Forelimb muscle (tissue), 1 donor: ENCODE measurements around the gene CITED1. TPM values are rescaled to one million over a fixed set of nuclear protein-coding genes. Genes with fewer than 3 reads are reported as not detected.
A peak's percentile ranks its signal among the peaks of the same experiment; 100 is the strongest.

Experiments
- DNase-seq: peaks from one replicate; pipeline ENCODE4 v3.0.0-alpha.2; 2013; ENCODE audit warnings: low read depth
- polyA plus RNA-seq: library from polyadenylated mRNA; unstranded; fragments of 120-200 nt; gene quantifications from one replicate; pipeline ENCODE4 v1.2.1, GENCODE V29; 2013; ENCODE audit not compliant: insufficient read length

Gene CITED1
- polyA plus RNA-seq, 1 donor: 14.7 TPM

DNA sequence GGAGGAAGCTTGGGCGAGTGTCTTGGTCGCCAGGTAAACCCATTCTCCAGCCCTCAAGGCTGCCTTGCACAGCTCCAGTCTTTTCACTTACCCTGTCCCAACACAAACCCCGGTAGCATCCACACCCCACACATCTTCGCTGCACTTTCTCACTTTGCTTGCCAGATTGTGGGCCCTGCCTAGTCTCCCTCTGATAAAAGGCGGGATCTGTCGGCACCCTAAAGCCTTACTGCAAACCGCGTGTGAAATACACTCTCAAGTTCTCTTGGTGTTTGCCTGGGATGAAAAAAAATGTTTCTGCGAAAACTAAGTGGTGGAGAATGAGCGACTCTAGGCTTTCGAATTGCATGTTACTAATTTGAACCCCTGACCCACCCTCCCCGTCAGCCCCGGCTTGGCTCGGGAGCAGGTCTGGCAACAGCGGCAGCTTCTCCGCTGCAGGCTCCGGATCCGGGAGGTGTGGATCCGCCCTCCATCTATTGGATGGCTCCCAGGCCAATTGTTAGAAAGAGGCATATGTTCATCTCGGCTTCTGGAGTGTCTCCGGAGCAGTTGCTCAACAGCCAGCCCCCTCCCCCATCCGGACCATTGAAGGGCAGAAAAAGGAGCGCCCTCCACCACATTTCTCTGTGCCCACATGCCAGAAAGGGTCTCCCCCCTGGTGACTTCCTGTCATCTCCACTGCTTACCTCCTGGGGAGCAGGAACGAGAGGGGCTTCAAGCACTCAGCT is 3.0 kb upstream of the CITED1 start:
- DNase-seq: peak; percentile 44

DNA sequence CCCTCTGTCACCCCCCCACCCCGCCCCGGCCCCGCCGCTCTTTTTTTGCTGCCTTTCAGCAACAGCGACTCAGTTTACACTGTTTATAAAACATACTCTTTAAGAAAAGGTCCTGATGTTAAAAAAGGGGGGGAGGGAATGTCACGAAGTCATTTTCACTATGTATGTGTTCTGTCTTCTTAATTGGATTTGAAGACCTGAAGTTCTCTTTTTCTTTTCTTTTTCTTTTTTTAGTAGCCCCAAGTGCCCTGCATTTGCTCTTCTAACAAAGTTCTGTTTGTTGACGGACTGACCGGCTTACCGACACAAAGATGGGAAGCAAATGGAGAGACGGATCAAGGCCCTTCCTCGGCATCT is 2.5 kb upstream of the CITED1 start:
- no peak for DNase-seq

DNA sequence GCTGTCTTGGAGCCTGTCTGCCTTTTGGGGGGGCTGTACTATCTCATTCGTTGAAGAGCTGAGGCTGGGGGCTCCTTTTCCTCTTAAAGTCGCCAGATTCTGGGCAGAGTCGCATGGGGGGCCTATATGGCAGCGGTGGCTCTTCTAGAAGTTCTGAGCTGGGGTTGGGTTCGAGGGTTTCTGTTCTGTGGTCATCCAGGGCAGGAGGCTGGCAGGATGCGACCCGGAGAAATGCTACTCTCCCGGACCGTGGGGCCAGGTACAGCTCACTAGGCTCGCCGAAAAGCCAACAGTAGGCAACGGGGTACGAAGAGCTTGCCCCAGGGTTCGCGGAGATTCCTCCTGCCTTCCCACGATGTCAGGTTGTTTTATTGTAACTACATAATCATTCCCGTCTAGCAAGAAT is 1.9 kb upstream of the CITED1 start:
- no peak for DNase-seq

DNA sequence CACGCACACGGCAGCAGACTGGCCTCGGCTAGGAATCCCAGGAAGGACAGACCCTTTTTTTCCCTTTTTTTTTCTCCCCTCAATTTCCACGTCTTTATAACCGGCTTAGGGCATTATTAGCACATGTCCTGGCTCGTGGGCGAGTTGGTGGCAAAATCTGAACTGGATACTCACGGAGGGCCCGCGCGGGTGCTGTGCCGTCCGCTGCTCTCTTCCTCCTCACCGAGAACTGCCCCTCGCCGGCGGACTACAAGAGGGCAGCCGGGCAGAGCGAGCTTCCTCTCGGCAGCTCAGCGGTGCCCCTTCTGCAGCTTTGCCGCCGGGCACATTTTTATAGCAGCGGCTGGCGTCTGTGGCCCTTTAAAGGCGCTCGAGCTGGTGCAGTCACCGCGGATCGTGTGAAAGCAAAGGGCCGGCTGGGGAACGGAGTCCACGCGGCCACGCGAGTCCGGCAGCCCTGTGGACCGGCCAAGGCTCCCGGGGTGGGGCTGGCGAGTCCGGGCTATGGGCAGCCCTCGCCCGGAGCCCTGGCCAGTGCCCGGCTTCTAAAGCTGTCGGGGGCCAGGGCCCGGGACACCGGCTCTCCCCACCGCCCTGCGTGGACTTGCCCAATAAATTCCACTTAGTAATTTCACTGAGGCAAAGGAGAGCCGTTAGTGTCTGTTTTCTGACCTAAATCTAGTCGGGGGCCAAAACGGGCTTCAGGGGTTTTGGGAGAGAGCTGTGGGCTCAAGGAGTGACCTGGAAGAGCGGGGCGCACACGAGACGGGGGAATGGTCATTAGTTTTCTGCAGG is 1.3 kb upstream of the CITED1 start:
- DNase-seq: peak; percentile 36

DNA sequence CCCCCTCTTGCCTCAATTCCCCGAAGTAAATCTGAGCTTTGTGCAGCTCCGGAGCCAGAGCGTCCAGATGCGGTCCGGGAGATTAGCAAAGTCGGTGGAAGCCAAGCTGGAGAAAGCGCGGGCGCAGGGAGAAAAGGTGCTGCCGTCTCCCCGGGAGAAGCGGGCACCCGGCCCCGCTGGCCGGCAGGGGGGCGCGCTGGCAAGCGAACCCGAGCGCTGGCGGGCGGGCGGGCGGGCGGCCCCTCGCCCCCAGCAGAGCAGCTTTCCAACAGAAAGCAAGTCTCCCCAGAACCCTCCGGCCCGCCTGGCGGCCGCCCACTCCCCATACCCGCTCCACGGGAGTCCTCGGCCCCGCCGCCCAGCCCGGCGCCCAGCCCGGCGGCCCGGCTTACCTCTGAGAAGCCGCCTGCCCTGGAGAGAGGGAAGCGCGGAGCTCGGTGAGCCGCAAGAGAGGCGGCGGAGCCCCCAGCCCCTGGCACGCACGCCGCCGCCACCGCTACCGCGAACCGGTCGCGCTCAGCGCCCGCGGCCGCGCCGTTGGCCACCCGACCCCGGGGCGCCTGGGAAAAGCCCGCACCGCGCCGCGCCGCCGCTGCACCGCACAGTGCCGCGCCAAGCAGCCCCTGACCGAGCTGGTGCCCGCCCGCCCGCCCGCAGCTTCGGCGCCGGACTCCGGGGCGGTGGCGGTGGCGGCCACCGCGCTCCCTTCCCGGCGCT is 529 bp upstream of the CITED1 start:
- no peak for DNase-seq

DNA sequence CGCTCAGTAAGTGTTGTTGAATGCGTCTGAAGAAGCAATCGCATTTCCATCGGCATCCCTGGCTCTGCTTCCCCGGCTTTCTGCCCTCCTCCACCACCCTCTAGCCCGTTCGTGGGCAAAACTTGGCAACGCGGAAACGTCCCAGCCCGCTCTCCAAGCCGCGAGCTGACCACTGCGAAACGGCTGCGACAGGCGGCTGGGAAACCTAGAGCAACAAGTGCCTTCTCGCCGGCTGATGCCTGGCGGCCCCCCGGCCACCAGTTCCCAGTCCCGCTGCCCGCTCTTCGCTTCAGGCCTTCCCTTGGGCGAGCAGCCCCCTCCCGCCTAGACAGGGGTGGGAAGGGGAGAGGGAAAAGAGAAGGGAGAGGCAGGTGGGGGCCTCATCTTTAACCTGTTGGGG is 837 bp downstream of the CITED1 start:
- no peak for DNase-seq

DNA sequence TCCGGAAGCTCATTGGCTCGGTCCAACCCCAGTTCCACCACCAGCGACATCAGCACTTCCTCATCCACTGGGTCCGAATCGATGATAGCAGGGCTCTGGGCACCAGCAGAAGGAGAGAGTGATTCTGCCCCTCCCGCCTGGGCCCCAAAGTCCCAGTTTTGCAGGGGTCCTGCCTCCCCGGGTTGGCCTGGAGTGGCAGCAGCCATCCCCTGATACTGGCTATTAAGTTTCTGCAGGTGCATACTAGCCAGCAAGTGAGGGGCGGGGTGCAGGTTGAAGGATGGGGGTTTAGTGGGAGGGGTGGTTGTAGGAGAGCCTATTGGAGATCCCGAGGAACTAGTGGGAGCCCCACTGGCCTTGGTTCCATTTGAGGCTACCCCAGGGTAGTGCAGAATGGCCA is 3.9 kb downstream of the CITED1 start:
- no peak for DNase-seq

DNA sequence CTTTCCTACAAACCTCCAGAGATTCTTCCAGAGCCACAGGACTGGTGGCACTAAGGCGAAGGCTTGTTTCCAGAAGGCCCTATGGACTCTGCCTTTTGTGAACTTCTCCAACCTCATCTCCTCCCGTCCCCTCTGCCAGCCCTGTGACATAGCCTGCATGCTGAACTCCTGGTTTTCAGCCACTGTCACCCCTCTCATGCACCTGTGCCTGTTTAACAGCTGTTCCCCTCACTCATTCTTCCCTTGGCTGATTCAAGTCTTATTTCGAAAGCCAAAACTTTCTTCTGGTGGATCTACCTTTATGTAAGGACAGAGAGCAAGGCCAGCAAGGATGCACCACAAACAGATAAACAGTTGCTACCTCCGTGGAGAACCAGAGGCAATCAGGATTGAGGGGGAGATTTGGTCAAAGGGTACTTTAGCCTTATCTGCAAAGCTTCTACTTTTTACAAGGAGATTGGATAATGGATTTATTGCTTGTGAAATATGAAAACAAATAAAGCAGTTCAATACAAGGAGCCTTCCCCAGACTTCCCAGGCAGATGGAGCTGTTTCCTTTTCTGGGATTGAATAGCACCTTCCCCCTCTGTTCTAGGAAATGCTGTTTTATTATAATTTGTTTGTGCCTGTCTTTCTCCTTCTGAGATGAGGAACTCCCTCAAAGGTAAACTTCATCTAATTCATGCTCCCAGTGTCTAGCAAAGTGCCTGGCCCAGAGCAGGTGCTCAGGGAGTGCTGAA is 5.7 kb downstream of the CITED1 start:
- no peak for DNase-seq

DNA sequence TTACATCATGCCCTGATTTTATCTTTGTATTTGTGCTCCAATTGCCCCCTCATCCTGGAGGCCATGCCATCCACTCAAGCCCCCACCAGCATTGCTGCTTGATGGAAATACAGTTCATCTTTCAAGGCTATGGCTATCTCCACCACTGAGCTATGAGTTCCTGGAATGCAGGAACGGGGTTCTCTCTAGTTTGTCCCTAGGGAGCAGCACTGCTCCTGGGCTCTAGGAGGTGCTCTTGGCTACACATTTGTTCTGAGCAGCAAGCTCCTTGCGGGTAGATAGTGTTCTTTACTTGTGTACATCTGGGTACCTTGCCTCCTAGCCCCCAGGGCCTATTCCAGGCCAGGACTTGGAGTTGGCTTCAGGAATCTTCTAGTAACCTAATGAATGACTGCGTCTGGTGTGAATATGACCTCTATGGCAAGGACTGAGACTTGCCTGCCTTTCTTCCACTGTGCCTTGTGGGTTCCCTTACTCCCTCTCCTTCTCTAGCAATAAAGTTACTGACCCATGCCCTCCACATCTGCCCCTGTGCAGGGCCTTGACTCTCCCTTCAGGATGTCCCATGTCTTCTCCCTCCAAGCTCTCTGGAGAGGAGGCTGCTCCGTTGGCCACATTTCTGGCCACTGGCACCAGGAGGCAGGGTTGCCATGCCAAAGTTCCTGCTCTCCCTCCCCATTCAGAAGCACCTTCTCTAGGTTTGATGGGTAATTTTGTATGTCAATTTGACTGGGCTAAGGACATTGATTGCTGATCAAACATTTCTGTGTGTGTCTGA is 7.6 kb downstream of the CITED1 start:
- DNase-seq: no peak

DNA sequence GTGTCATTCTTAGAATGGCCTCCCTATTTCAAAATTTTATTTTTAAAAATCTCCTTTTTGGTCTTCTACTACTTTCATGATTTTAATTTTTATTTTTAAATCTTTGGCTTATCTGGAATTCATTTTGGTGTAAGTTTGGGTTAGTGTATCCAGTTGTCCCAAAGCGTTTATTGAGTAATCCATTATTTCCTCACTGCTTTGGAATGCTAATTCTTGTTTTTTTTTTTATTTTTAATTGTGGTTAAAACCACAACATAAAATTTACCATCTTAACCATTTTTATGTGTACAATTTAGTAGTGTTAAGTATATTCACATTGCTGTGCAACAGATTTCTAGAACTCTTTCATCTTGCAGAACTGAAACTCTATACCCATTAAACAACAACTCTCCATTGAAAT is 8.7 kb downstream of the CITED1 start:
- no peak for DNase-seq

DNA sequence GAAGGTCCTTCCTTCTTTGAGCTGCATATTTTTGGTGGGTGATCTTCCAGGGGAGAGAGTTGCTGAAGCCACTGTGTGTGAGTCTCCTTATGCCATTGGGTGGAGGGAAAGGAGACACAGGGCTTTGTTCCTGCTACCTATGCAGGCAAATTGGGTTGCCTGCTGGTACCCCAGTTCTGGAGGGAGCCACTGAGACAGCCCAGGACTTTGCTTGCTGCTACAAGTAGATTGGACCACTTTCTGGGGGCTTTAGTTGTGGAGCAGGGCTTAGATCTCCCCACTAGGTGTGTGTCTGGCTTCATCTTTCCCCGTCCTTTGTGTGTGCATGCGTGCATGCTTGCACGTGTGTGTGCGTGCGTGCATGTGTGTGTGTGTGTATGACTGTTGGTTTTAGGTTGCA is 10.0 kb downstream of the CITED1 start:
- no peak for DNase-seq

DNA sequence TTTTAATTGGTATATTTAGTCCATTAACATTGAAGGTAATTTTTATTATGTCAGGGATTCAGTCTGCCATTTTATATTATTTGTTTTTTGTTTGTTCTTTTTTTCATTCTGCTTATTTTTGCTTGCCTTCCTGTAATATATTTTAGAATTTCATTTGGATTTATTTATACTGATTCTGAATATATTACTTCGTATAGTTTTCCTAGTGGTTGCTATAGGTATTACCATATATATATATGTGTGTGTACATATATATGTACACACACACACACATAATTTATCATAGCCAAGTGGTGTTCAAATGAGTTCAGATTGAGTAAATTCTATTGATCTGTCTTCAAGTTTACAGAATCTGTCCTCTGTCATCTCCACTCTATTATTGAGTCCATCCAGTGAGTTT is 11.2 kb downstream of the CITED1 start:
- no peak for DNase-seq

DNA sequence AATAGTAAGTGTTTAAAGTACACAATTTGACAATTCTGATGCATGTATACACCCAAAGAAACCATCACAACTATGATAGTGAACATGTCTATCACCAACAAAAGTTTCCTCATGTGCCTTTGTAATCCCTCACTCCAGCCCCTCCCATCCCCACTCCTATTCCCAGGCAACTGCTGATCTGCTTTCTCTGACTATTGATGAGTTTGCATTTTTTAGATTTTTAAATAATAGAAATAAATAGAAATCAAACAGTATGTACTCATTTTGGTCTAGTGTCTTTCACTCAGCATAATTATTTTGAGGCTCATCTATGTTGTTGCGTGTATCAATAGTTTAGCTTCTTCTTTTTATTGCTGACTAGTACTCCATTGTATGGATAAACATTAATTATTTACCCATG is 23.4 kb downstream of the CITED1 start:
- DNase-seq: no peak

DNA sequence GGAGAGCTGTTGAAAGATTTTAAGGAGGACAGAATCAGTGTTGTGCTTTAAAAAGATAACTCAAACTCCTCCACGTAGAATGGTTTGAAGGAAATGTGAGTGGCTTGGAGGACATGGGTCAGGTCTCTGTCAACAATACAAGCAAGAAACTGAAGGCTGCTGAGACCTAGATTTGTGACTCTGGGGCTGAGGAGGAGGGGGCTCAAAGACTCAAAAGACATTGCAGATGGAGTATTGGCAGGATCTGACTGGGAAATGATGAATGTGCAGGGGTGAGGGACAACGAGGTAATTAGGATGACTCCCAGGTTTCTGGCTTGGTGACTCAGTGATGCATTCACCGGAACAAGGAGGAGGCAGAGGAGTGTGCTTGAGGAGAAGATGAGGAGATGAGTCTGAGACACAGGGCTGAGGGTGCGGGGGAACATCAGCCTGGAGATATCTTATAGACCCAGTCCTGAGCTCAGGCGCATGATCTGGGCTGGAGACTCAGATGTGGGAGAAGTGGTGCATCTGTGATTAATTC is 25.3 kb downstream of the CITED1 start:
- no peak for DNase-seq

DNA sequence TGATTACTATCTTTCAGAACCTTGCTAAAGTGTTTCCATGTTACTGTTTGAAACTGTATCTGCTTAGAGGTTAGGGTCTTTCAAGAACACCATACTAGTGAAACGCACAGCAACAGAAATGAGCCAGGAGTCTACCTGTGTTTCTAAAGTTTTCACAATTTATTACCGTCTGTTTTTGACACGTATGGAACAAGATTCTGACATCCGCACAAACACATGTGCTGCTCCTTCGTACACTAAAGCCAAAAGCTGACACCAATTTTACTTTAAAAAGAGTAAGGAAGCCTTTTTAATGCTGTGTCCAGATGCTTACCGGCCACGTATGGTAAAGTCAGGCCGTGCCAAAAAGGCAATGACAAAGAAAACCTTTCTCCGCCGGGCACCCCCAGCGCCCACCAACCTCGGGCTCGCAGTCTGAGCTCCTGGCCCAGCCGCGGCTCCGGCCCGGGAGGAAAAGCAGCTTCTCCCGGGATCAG is 29.2 kb downstream of the CITED1 start:
- DNase-seq: no peak

DNA sequence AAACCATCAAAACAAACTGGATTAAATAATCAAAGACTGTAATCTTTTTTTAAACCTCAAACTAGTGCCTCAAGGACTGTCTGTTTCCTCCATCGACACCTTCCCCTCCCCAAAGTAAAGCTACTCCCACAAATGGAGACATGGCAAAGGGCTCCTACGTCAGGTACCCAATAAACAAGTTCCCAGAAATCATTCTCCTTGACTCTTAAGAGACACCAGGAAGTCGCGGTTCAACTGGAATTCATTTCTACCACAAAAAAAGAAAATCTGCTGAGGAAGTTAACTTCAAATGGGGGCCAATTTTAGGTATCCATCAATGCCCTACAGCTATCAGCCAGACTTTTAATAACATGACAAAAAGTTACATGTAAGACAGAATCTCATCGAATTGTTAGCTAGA is 31.2 kb downstream of the CITED1 start:
- DNase-seq: no peak

DNA sequence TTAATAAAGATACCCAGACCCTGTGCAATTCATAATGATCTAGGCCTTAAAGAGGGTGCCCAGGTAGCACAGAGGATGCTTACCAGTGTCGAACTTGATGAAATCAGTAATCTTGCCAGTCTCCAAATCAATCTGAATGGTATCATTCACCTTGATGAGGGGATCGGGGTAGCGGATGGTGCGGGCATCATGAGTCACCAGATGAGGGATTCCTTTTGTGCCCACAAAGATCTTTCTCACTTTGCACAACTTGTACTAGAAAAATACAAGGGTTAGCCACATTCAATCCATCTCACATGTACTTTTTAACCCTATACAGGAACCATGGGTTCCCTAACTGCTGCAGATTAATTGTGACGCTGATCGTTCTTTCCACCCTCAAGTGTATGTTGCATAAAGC is 32.0 kb downstream of the CITED1 start:
- no peak for DNase-seq

DNA sequence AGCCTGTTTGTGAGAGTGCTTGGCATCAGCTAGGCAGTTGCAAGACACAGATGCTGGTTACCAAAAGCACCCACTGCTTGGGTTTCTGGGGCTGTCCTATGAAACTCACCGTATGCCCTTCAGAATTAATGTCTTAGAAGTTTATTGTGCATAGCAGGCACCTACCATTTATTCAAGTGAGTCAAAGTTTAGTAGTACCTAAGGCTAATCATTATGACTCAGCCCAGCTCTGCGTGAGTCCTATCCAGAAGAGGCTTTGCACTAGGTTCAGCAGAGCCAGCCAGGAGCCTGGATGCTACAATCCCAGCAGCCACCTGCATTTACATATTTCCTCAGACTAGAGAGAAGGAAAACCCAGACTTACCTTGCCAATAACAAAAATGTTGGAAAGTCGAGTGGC is 32.8 kb downstream of the CITED1 start:
- no peak for DNase-seq

DNA sequence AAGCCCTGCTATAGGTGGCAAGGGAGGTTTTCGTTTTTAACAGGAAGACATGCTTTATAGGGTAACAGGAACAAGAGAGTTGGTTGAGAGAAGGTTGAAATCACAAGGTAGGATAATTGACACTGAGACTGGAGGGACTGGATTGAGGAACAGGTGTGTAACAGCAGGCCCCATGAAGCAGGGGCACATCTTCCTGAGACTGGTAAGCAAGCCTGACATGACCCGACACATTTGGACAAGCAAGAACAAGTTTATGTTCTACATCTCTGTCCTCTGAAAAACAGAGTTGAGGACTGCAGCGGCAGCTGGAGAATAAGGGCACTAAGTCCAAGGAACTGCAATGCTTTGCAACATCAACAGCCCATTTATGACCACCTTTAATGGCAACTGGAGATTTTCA is 33.9 kb downstream of the CITED1 start:
- no peak for DNase-seq

DNA sequence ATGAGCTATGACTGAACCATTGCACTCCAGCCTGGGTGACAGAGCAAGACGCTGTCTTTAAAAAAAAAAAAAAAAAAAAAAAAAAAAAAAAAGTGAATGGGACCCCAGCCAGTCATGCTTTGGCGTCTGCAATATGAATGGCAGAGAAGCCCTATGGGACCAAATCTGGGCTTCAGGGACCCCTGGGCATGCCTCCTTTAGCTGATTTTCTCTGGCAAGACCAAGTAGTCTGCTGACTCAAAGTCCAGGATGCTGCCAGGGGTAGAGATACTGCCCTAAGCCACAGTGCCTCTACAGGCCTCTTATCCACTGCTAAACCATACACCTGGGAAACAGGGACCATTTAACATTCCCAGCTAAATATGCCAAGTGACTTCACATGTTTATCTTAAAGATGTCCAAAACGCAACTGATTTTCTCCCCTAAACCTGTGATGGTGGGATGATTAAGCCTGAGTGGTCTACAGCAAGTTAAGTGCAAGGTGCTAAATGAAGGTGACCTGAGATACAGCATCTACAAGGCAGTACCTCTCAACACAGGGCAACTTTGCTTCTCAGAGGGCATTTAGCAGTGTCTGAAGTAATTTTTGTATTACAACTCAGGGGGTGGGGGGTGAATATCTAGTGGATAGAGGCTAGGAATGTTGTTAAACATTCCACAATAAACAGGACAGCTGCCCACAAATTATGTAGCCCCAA is 34.5 kb downstream of the CITED1 start:
- DNase-seq: no peak
